HepG2 (cell line): ENCODE data around the gene SRP68. TPM values are rescaled to one million over a fixed set of nuclear protein-coding genes. Genes with fewer than 3 reads are reported as not detected.
A peak's percentile ranks its signal among the peaks of the same experiment; 100 is the strongest.

Experiments
- ATAC-seq: fragments of 200-7000 bp; cut with Tn5 transposase; 3 replicates; pipeline ENCODE4 v1.9.1; 2020; ENCODE audit warnings: mild to moderate bottlenecking, moderate library complexity
- BruUV-seq: library from RNA; stranded (reverse); fragments of 400-500 nt; replicated peaks from 2 replicates; lab custom pipeline; 2021; lab: Mats Ljungman, UMichigan
- CTCF ChIA-PET: fragments of 300-600 bp; formaldehyde crosslinking; extraction: SDS; loops from one replicate; lab custom pipeline; 2021; ENCODE audit warnings: low total read pairs, inconsistent platforms, low intra/inter-chr PET ratio; lab: Yijun Ruan, JAX
- POLR2A ChIA-PET: fragments of 350-600 bp; sonication (Branson Sonifier 250); formaldehyde crosslinking; loops from one replicate; lab custom pipeline; 2020; ENCODE audit warnings: antibody characterized with exemption, inconsistent platforms; lab: Yijun Ruan, JAX
- DNase-seq: peaks from one replicate; pipeline ENCODE4 v3.0.0-alpha.2; 2015; ENCODE audit warnings: low spot score
- FAIRE-seq: peaks from 3 replicates; lab custom pipeline; 2011; peaks lifted over from hg19 to GRCh38; lab: Jason Lieb, UNC
- H2AFZ ChIP-seq: one replicate; pipeline ENCODE4 v1.6.1; 2011; ENCODE audit warnings: low read length, inconsistent platforms
- H3K27ac ChIP-seq: fragments of 300-600 bp; 3 replicates; pipeline ENCODE4 v1.8.0; 2011; ENCODE audit warnings: mixed run types, mild to moderate bottlenecking, mixed read lengths, low read length, inconsistent platforms; ENCODE audit not compliant: insufficient read depth; ENCODE audit errors: extremely low read length
- H3K27me3 ChIP-seq, 2 experiments: fragments of 200-600 bp in 1 of 2; 2 replicates in 1 of 2; 3 replicates in 1 of 2; pipeline versions ENCODE4 v1.6.0 to v1.8.0; 2011; ENCODE audit warnings: low read length in 2 of 2, mild to moderate bottlenecking in 2 of 2, moderate library complexity in 2 of 2, inconsistent platforms in 1 of 2; ENCODE audit not compliant: insufficient read depth in 2 of 2, control insufficient read depth in 1 of 2
- H3K36me3 ChIP-seq, 2 experiments: fragments of 200-600 bp in 1 of 2; replicated peaks in 1 of 2; 2 replicates in 1 of 2; 3 replicates in 1 of 2; pipeline versions ENCODE4 v1.5.1 to v1.8.0; 2011; ENCODE audit warnings: low read length in 2 of 2, inconsistent platforms in 1 of 2; ENCODE audit not compliant: insufficient read depth in 2 of 2, control insufficient read depth in 1 of 2
- H3K4me1 ChIP-seq: 2 replicates; pipeline ENCODE4 v1.5.1; 2012; ENCODE audit warnings: low read length, inconsistent platforms; ENCODE audit not compliant: insufficient read depth
- H3K4me2 ChIP-seq: 2 replicates; pipeline ENCODE4 v1.6.0; 2011; ENCODE audit warnings: low read depth, low read length, inconsistent platforms
- H3K4me3 ChIP-seq, 3 experiments: fragments of 200-600 bp in 1 of 3; sonication (generic), shearing (Covaris generic) in 1 of 3; replicated peaks in 1 of 3; 2 replicates each; pipeline ENCODE4 v1.5.1; 2011 to 2016; ENCODE audit warnings: low read length in 3 of 3, inconsistent platforms in 2 of 3, low read depth in 2 of 3, mild to moderate bottlenecking in 2 of 3, control low read depth in 1 of 3, mixed read lengths in 1 of 3; ENCODE audit not compliant: insufficient read depth in 1 of 3
- H3K79me2 ChIP-seq: one replicate; pipeline ENCODE4 v1.6.1; 2011; ENCODE audit warnings: low read length, inconsistent platforms; ENCODE audit not compliant: insufficient read depth
- H3K9ac ChIP-seq: 2 replicates; pipeline ENCODE4 v1.6.0; 2011; ENCODE audit warnings: mild to moderate bottlenecking, low read depth, low read length, inconsistent platforms; ENCODE audit not compliant: insufficient read depth
- H3K9me3 ChIP-seq: 2 replicates; pipeline ENCODE4 v1.5.1; 2012; ENCODE audit warnings: mild to moderate bottlenecking, low read length
- H4K20me1 ChIP-seq: 2 replicates; pipeline ENCODE4 v1.6.0; 2011; ENCODE audit warnings: inconsistent platforms, mild to moderate bottlenecking, low read length, moderate library complexity; ENCODE audit not compliant: insufficient read depth
- ARID4A ChIP-seq: sonication (generic); formaldehyde crosslinking; IDR thresholded peaks from 2 replicates; pipeline ENCODE4 v1.5.0; 2020; ENCODE audit warnings: mild to moderate bottlenecking, missing genetic modification reagents, borderline replicate concordance
- PCBP2 ChIP-seq: fragments of 200-400 bp; formaldehyde crosslinking; optimal IDR thresholded peaks from 2 replicates; pipeline ENCODE3; 2018; ENCODE audit warnings: low read length, low read depth; ENCODE audit not compliant: poor library complexity, severe bottlenecking
- ZNF430 ChIP-seq: sonication (generic); formaldehyde crosslinking; IDR thresholded peaks from 2 replicates; pipeline ENCODE4 v1.9.0; 2021; ENCODE audit warnings: mild to moderate bottlenecking, missing genetic modification reagents
- ZNF501 ChIP-seq: sonication (generic); formaldehyde crosslinking; IDR thresholded peaks from 2 replicates; pipeline ENCODE4 v1.5.1; 2020; ENCODE audit warnings: mild to moderate bottlenecking, moderate library complexity, missing genetic modification reagents
- ZNF530 ChIP-seq: sonication (generic); formaldehyde crosslinking; IDR thresholded peaks from 2 replicates; pipeline ENCODE4 v1.5.0; 2020; ENCODE audit warnings: low read depth, mild to moderate bottlenecking, missing genetic modification reagents
- ZNF775 ChIP-seq: sonication (generic); formaldehyde crosslinking; IDR thresholded peaks from 2 replicates; pipeline ENCODE4 v1.4.0; 2020; ENCODE audit warnings: missing genetic modification reagents, mild to moderate bottlenecking, moderate library complexity, borderline replicate concordance
- ZUFSP ChIP-seq: sonication (generic); formaldehyde crosslinking; IDR thresholded peaks from 2 replicates; pipeline ENCODE4 v1.9.0; 2021; ENCODE audit warnings: missing genetic modification reagents, mild to moderate bottlenecking, borderline replicate concordance
- WGBS: methylation state at CpG from one replicate; pipeline ENCODE4 v1.1.6; 2017; ENCODE audit warnings: low lambda C conversion rate; 5-methylcytosine and 5-hydroxymethylcytosine counted together
- in situ Hi-C: cut with HindIII; loops from 2 replicates; pipeline ENCODE4 v1.10.0; 2017; ENCODE audit warnings: low pct_unique_long_range_greater_than_20kb; ENCODE audit not compliant: extremely low pct_ligation_motif_present
- intact Hi-C: fragments of 100-400 bp; cut with micrococcal nuclease; formaldehyde crosslinking; loops from one replicate; pipeline ENCODE4 v1.10.0; 2022; ENCODE audit not compliant: unreplicated experiment
- polyA plus RNA-seq, 8 experiments: library from polyadenylated mRNA; depleted of rRNA in 3 of 8; stranded (reverse) in 7 of 8; unstranded in 1 of 8; fragments of >200 nt; fragmentation: Illumina TruSeq in 4 of 8; extraction: Trizol in 4 of 8; gene quantifications; 2 replicates each; pipeline versions ENCODE4 v1.2.1 to v1.2.3, GENCODE V29; 2011 to 2016; ENCODE audit warnings: low read depth in 4 of 8, missing spikeins in 1 of 8, mixed read lengths in 1 of 8; ENCODE audit not compliant: insufficient read depth in 1 of 8
- total RNA-seq, 5 experiments: library from RNA; depleted of rRNA; stranded (reverse); fragments of >200 nt; fragmentation: Illumina TruSeq; extraction: Trizol; gene quantifications; 2 replicates each; pipeline ENCODE4 v1.2.3, GENCODE V29; 2016; ENCODE audit warnings: low read depth in 1 of 5
- TF ChIP-seq, protein P1 (sequence below): sonication (generic); formaldehyde crosslinking; IDR thresholded peaks from 2 replicates; pipeline ENCODE4 v1.5.0; 2020; ENCODE audit warnings: missing genetic modification reagents

Gene SRP68
- total and polyA plus RNA-seq, 2 of the 13 experiments (the other 11 are each of a cell fraction or from before 2014, with no cell fraction given) = 39.8 to 74.3 TPM

DNA sequence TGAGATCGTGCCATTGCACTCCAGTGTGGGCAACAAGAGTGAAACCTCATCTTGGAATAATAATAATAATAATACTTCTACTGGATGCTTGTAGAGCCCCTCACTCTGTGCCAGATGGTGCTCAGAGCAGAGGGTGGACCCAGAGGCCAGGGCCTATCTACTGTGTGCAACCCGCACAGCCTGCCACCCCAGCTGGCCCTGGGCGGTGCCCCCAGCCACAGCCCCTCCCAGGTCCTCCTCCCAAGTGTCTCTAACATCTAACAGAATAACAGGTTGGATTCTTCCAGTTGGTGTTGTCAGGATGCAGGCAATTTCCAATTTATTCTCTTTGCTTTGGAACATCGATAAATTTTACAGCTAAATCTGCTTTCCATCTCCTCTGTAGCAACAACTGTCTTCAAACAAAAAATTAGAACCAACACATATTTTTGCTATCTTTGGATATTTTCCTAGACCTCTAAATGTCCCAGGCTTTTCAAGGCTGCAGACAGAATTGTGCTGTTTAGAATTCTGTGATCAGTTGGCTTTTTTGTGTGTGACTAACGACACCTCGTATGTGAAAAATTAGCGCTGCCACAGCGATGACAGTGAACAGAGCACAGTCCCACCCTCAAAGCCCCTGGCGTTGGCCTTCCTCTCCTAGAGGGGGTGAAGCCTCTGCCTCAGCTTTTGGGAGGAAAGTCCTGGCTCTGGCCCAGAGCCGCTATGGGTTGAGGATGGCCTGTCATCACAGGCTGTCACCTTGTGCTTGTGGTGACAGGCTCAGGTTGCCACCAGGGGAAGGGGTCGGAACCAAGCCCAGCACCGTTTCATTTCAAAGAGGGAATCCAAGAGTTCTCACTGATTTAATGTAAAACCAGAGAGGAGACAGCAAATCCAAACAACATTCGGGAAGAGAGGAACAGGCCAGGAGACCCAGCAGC is 37.6 kb downstream of the SRP68 start:
- CTCF ChIA-PET = no interaction called here
- no peak for ATAC-seq
- no peaks in the 10 kb centered on the region for H3K9me3 ChIP-seq
- H3K4me3 ChIP-seq = no peak overlapping the region
- no peak overlapping the region for H3K4me2 ChIP-seq
- TF ChIP-seq ZUFSP (no peak), ZNF530 (CRISPR knock-in tag) (no peak), PCBP2 (no peak)
- BruUV-seq = no TSS peak
- H3K79me2 ChIP-seq = no peaks in the 10 kb centered on the region
- H3K4me1 ChIP-seq = peaks cover 33% of the 10 kb centered on the region
- H3K27me3 ChIP-seq = no peaks in the 10 kb centered on the region
- H3K27ac ChIP-seq = no peak overlapping the region
- no peak overlapping the region for H2AFZ ChIP-seq
- in situ Hi-C loops = no loop called here
- POLR2A ChIA-PET = no interaction called here
- WGBS = 74% methylated on average over 13 of the region's 13 CpGs
- no peaks in the 10 kb centered on the region for H4K20me1 ChIP-seq
- H3K36me3 ChIP-seq = peaks cover 6 to 23% of the 10 kb centered on the region in 2 experiments
- H3K9ac ChIP-seq = no peak overlapping the region
- no peak for FAIRE-seq
- DNase-seq = no peak
- intact Hi-C loops = no loop called here

GRCh38 chr17:76033139-76033538 is 39.2 kb downstream of the SRP68 start:
- CTCF ChIA-PET = no interaction called here
- Histone ChIP-seq H2AFZ (no peak overlapping the region), H4K20me1 (no peaks in the 10 kb centered on the region), H3K9me3 (no peaks in the 10 kb centered on the region), H3K27ac (no peak overlapping the region), H3K79me2 (no peaks in the 10 kb centered on the region), H3K4me2 (peak overlapping the region; percentile 81; the same call in 1 of the 2 replicates), H3K9ac (no peak overlapping the region), H3K27me3 (no peaks in the 10 kb centered on the region), H3K4me1 (peaks cover 48% of the 10 kb centered on the region), H3K4me3 (no peak overlapping the region), H3K36me3 (peaks cover 0 to 8% of the 10 kb centered on the region in 2 experiments; a peak in 2 of 5 replicates)
- POLR2A ChIA-PET = interaction anchor here (1.4 to 1.5 kb wide), 2 partner anchors 39 to 128 kb away, joined by 4 to 5 read pairs; partner anchors contain the start of gene SRP68
- ATAC-seq (peak; percentile 7), DNase-seq (no peak), FAIRE-seq (no peak)
- WGBS = 88% methylated on average over 6 of the region's 6 CpGs
- intact Hi-C loops = no loop called here
- in situ Hi-C loops = no loop called here
- no TSS peak for BruUV-seq
- TF ChIP-seq, protein P1, sequence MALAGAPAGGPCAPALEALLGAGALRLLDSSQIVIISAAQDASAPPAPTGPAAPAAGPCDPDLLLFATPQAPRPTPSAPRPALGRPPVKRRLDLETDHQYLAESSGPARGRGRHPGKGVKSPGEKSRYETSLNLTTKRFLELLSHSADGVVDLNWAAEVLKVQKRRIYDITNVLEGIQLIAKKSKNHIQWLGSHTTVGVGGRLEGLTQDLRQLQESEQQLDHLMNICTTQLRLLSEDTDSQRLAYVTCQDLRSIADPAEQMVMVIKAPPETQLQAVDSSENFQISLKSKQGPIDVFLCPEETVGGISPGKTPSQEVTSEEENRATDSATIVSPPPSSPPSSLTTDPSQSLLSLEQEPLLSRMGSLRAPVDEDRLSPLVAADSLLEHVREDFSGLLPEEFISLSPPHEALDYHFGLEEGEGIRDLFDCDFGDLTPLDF (CRISPR knock-in tag) = no peak
- TF ChIP-seq ZNF775 (CRISPR knock-in tag) = no peak
- TF ChIP-seq ZNF501 (CRISPR knock-in tag) = 0 out of 2 replicates have a peak, but pooled peaks have one; percentile 2
- 0 out of 2 replicates have a peak, but pooled peaks have one; percentile 17 for TF ChIP-seq ZNF430
- 0 out of 2 replicates have a peak, but pooled peaks have one; percentile 8 for TF ChIP-seq ARID4A
